HCT116 (cell line): ENCODE results near the gene MLC1.

Source experiments
- CEBPB ChIP-seq: IDR thresholded peaks from 2 replicates; pipeline ENCODE4 v1.6.1; 2012; ENCODE audit warnings: low read depth
- CTCF ChIP-seq, 3 experiments: fragments of 200-600 bp in 1 of 3; sonication (generic) in 1 of 3; IDR thresholded peaks in 2 of 3; conservative IDR thresholded peaks in 1 of 3; 2 replicates each; pipeline ENCODE4 v1.5.1; 2012 to 2017; ENCODE audit warnings: low read depth in 2 of 3, low read length in 2 of 3, antibody characterized with exemption in 1 of 3, borderline replicate concordance in 1 of 3, control low read depth in 1 of 3, mild to moderate bottlenecking in 1 of 3, mixed read lengths in 1 of 3, mixed run types in 1 of 3, moderate library complexity in 1 of 3; ENCODE audit not compliant: insufficient read depth in 1 of 3
- ELF1 ChIP-seq: IDR thresholded peaks from 2 replicates; pipeline ENCODE4 v1.6.1; 2012; ENCODE audit warnings: low read depth, borderline replicate concordance
- EZH2phosphoT487 ChIP-seq: fragments of 200-600 bp; IDR thresholded peaks from 2 replicates; pipeline ENCODE4 v1.6.1; 2018; ENCODE audit warnings: antibody characterized with exemption, borderline replicate concordance
- FOSL1 ChIP-seq: IDR thresholded peaks from 2 replicates; pipeline ENCODE4 v1.6.1; 2012; ENCODE audit warnings: low read depth
- MAX ChIP-seq: IDR thresholded peaks from 2 replicates; pipeline ENCODE4 v1.6.1; 2012
- POLR2A ChIP-seq: IDR thresholded peaks from 2 replicates; pipeline ENCODE4 v1.7.0; 2011; ENCODE audit warnings: borderline replicate concordance; ENCODE audit not compliant: insufficient read depth, insufficient read length; ENCODE audit errors: extremely low read depth
- POLR2AphosphoS5 ChIP-seq: IDR thresholded peaks from 2 replicates; pipeline ENCODE4 v1.6.1; 2011; ENCODE audit warnings: mild to moderate bottlenecking, low read depth, low read length, moderate library complexity
- REST ChIP-seq: IDR thresholded peaks from 2 replicates; pipeline ENCODE4 v1.6.1; 2012; ENCODE audit warnings: low read depth
- SIN3A ChIP-seq: IDR thresholded peaks from 2 replicates; pipeline ENCODE4 v1.6.1; 2012; ENCODE audit warnings: low read depth
- SP1 ChIP-seq: IDR thresholded peaks from 2 replicates; pipeline ENCODE4 v1.6.1; 2012; ENCODE audit warnings: low read depth
- ZBTB33 ChIP-seq: IDR thresholded peaks from 2 replicates; pipeline ENCODE4 v1.6.1; 2011; ENCODE audit warnings: mild to moderate bottlenecking, low read length, moderate library complexity; ENCODE audit not compliant: insufficient replicate concordance; ENCODE audit errors: extremely low read depth
- ZFX ChIP-seq: fragments of 450-650 bp; IDR thresholded peaks from 2 replicates; pipeline ENCODE4 v1.6.1; 2017

GRCh38 chr22:50058061-50058905 is 26.9 kb downstream of the MLC1 start, which contains the start of gene TTLL8:
- TF ChIP-seq MAX, result no peak
- no peak for TF ChIP-seq POLR2AphosphoS5
- TF ChIP-seq CTCF (IDR thresholded peaks at IDR 0.05 in 2 of 3, conservative IDR thresholded peaks at IDR 0.05 in 1 of 3; ENCODE audit: borderline replicate concordance in 1 of 3, insufficient read depth in 1 of 3, low read depth in 2 of 3, low read length in 2 of 3), result no peak
- TF ChIP-seq POLR2A, result no peak
- TF ChIP-seq ZFX, result no peak
- TF ChIP-seq CEBPB, result no peak
- TF ChIP-seq SIN3A, result no peak
- TF ChIP-seq REST, result no peak
- no peak for TF ChIP-seq FOSL1
- TF ChIP-seq EZH2phosphoT487, result no peak
- TF ChIP-seq SP1, result no peak
- no peak for TF ChIP-seq ZBTB33
- TF ChIP-seq ELF1, result no peak
